RWPE2 (cell line): ENCODE results near the gene SLC35B3.
A peak's percentile ranks its signal among the peaks of the same experiment; 100 is the strongest.

Experiments used
- ATAC-seq: fragments of 200-7000 bp; cut with Tn5 transposase; 3 replicates; pipeline ENCODE4 v1.9.1; 2021; ENCODE audit warnings: low read depth
- DNase-seq: peaks from one replicate; pipeline ENCODE4 v3.0.0-alpha.2; 2020; ENCODE audit warnings: low spot score
- H3K27ac ChIP-seq: fragments of 450-650 bp; 2 replicates; pipeline ENCODE4 v1.5.1; 2017; ENCODE audit warnings: mild to moderate bottlenecking; ENCODE audit not compliant: poor library complexity, severe bottlenecking
- H3K27me3 ChIP-seq: fragments of 250-450 bp; sonication (Bioruptor Pico); 2 replicates; pipeline ENCODE4 v1.5.1; 2021; ENCODE audit warnings: mild to moderate bottlenecking, moderate library complexity; ENCODE audit not compliant: insufficient read depth, poor library complexity, severe bottlenecking
- H3K36me3 ChIP-seq: fragments of 250-450 bp; sonication (Bioruptor Pico); 2 replicates; pipeline ENCODE4 v1.5.1; 2020; ENCODE audit warnings: low read depth, mild to moderate bottlenecking, moderate library complexity
- H3K4me1 ChIP-seq: fragments of 250-450 bp; sonication (Bioruptor Pico); 2 replicates; pipeline ENCODE4 v1.5.1; 2021; ENCODE audit warnings: mild to moderate bottlenecking, moderate library complexity; ENCODE audit not compliant: insufficient read depth, poor library complexity, severe bottlenecking
- H3K4me3 ChIP-seq: fragments of 250-450 bp; sonication (Bioruptor Pico); 2 replicates; pipeline ENCODE4 v1.5.1; 2021; ENCODE audit warnings: mild to moderate bottlenecking, moderate library complexity; ENCODE audit not compliant: severe bottlenecking
- H3K9me3 ChIP-seq: fragments of 250-450 bp; sonication (Bioruptor Pico); 2 replicates; pipeline ENCODE4 v1.5.1; 2021; ENCODE audit warnings: mild to moderate bottlenecking, moderate library complexity; ENCODE audit not compliant: severe bottlenecking
- CTCF ChIP-seq: fragments of 450-650 bp; IDR thresholded peaks from one replicate; pipeline ENCODE4 v1.5.1; 2017; ENCODE audit warnings: mild to moderate bottlenecking, moderate library complexity; ENCODE audit not compliant: poor library complexity, severe bottlenecking

Gene SLC35B3

GRCh38 chr6:8387942-8388437 is 47.4 kb downstream of the SLC35B3 start:
- TF ChIP-seq CTCF: no peak
- no peak for ATAC-seq
- H3K36me3 ChIP-seq: no peaks in the 10 kb centered on the region
- no peak overlapping the region for H3K27ac ChIP-seq
- no peak for DNase-seq
- no peaks in the 10 kb centered on the region for H3K9me3 ChIP-seq
- H3K4me3 ChIP-seq: no peak overlapping the region
- no peaks in the 10 kb centered on the region for H3K27me3 ChIP-seq
- no peaks in the 10 kb centered on the region for H3K4me1 ChIP-seq

DNA sequence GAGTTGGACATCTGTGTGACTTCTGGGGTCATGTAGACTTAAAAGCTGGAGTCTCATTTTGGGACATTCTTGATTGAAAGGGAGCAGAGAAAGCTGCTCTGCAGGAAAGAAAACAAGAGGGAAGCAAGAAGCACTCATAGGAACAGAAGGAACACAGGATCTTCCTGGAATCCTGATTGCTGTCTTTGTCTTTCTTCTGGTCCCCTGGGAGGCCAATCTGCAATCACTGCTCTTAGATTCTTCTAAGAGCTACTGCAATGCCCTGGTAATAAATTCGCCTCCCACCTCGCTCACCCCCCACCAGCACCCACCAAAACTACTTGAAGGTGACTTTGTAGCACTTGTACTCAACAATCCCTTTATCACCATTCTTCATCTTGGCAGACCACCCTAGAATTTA is 51.8 kb downstream of the SLC35B3 start:
- no peak for TF ChIP-seq CTCF
- H3K9me3 ChIP-seq: no peaks in the 10 kb centered on the region
- no peak overlapping the region for H3K27ac ChIP-seq
- no peaks in the 10 kb centered on the region for H3K27me3 ChIP-seq
- no peak for DNase-seq
- no peaks in the 10 kb centered on the region for H3K36me3 ChIP-seq
- no peak overlapping the region for H3K4me3 ChIP-seq
- no peak for ATAC-seq
- peaks cover 4% of the 10 kb centered on the region for H3K4me1 ChIP-seq

DNA sequence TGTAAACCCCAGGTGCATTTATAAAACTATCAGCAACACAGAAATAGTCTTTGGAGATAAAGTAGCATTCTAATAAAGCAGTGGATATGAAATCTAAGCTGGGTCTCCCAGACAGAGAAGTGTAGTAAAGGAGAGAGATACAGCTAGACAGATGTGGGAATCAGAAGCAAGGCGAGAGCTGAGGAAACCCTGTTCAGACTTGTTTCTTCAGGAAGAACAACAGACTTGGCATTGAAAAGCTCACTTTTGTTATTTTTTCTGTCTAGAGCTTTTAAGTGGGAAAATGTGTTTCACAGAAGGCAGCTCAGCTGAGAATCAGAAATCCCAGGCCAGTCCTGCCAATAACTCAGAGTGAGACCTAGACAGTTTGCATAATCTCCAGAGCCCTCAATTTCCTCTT is 52.9 kb downstream of the SLC35B3 start:
- peak overlapping the region; percentile 46 for H3K27ac ChIP-seq
- no peaks in the 10 kb centered on the region for H3K36me3 ChIP-seq
- H3K4me3 ChIP-seq: no peak overlapping the region
- H3K9me3 ChIP-seq: no peaks in the 10 kb centered on the region
- TF ChIP-seq CTCF: no peak
- peaks cover 4% of the 10 kb centered on the region for H3K4me1 ChIP-seq
- ATAC-seq: peak; percentile 58; the same call in 2 of the 3 replicates
- H3K27me3 ChIP-seq: no peaks in the 10 kb centered on the region
- no peak for DNase-seq

DNA sequence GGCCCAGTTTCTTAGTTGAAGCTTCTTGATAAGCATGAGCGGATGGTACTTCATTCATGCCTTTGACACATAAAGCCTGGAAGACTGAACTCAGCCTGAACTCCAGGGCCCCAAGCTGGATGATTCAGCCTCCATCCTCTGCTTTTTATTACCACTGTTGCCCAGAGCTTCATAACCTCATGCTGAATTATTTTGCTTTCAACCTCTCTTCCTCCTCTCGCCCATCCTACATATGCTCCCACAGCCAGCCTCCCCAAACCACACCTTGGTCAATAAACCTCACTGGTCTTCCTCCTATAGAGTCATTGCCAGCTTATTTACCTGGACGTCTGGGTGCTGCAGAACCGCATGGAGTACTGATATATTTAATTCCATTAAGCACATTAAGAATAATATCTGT is 59.4 kb downstream of the SLC35B3 start:
- no peak for TF ChIP-seq CTCF
- H3K4me1 ChIP-seq: no peaks in the 10 kb centered on the region
- no peaks in the 10 kb centered on the region for H3K9me3 ChIP-seq
- ATAC-seq (no peak; the same call in 2 of the 3 replicates), DNase-seq (no peak)
- no peak overlapping the region for H3K4me3 ChIP-seq
- no peak overlapping the region for H3K27ac ChIP-seq
- no peaks in the 10 kb centered on the region for H3K36me3 ChIP-seq
- H3K27me3 ChIP-seq: no peaks in the 10 kb centered on the region
